IMR-90 (cell line): ENCODE data around the gene ITGAL. TPM values are rescaled to one million over a fixed set of nuclear protein-coding genes. Genes with fewer than 3 reads are reported as not detected.

Experiments
- ATAC-seq: fragments of 200-7000 bp; cut with Tn5 transposase; 2 replicates; pipeline ENCODE4 v1.9.1; 2020; ENCODE audit warnings: low read depth, mild to moderate bottlenecking, moderate library complexity
- BruUV-seq: library from RNA; stranded (reverse); fragments of 400-500 nt; replicated peaks from 2 replicates; lab custom pipeline; 2021; lab: Mats Ljungman, UMichigan
- CTCF ChIA-PET: fragments of 300-600 bp; formaldehyde crosslinking; extraction: SDS; loops from one replicate; lab custom pipeline; 2021; ENCODE audit warnings: antibody characterized with exemption; lab: Yijun Ruan, JAX
- POLR2A ChIA-PET: fragments of 300-600 bp; sonication (Branson Sonifier 250); formaldehyde crosslinking; loops from one replicate; lab custom pipeline; 2022; ENCODE audit warnings: antibody characterized with exemption; ENCODE audit not compliant: unreplicated experiment; lab: Charles Lee
- DNase-seq: peaks from one replicate; pipeline ENCODE4 v3.0.0; 2013
- H2AFZ ChIP-seq: replicated peaks from 2 replicates; pipeline ENCODE3; 2013; ENCODE audit warnings: low read length, mild to moderate bottlenecking; ENCODE audit not compliant: poor library complexity
- H2AK5ac ChIP-seq: 2 replicates; pipeline ENCODE4 v1.6.1; 2013; ENCODE audit warnings: low read depth, low read length, inconsistent platforms
- H2AK9ac ChIP-seq: replicated peaks from 2 replicates; pipeline ENCODE3; 2013; ENCODE audit warnings: mild to moderate bottlenecking, low read depth, low read length, moderate library complexity; ENCODE audit not compliant: poor library complexity
- H2BK120ac ChIP-seq: 2 replicates; pipeline ENCODE4 v1.6.1; 2013; ENCODE audit warnings: low read depth, low read length, inconsistent platforms
- H2BK15ac ChIP-seq: 3 replicates; pipeline ENCODE4 v1.6.1; 2013; ENCODE audit warnings: low read depth, low read length, inconsistent platforms
- H2BK20ac ChIP-seq: 2 replicates; pipeline ENCODE4 v1.6.1; 2013; ENCODE audit warnings: low read depth, mild to moderate bottlenecking, inconsistent platforms, low read length, moderate library complexity
- H2BK5ac ChIP-seq: 2 replicates; pipeline ENCODE4 v1.6.1; 2013; ENCODE audit warnings: mild to moderate bottlenecking, low read depth, low read length, inconsistent platforms; ENCODE audit not compliant: poor library complexity, severe bottlenecking
- H3K14ac ChIP-seq: replicated peaks from 2 replicates; pipeline ENCODE4 v1.6.1; 2013; ENCODE audit warnings: low read depth, low read length, inconsistent platforms
- H3K18ac ChIP-seq: 2 replicates; pipeline ENCODE4 v1.6.1; 2013; ENCODE audit warnings: low read depth, low read length, control low read depth
- H3K23ac ChIP-seq: 2 replicates; pipeline ENCODE4 v1.6.1; 2013; ENCODE audit warnings: low read depth, low read length, inconsistent platforms
- H3K27ac ChIP-seq: 2 replicates; pipeline ENCODE4 v1.5.1; 2013; ENCODE audit warnings: mild to moderate bottlenecking, control low read depth, low read length; ENCODE audit not compliant: insufficient read depth
- H3K27me3 ChIP-seq: 2 replicates; pipeline ENCODE4 v1.6.1; 2013; ENCODE audit warnings: low read length; ENCODE audit not compliant: control insufficient read depth, insufficient read depth
- H3K36me3 ChIP-seq: 2 replicates; pipeline ENCODE4 v1.6.1; 2013; ENCODE audit warnings: low read length, mixed read lengths; ENCODE audit not compliant: control insufficient read depth, insufficient read depth
- H3K4ac ChIP-seq: 2 replicates; pipeline ENCODE4 v1.6.1; 2013; ENCODE audit warnings: low read depth, low read length, inconsistent platforms
- H3K4me1 ChIP-seq: 2 replicates; pipeline ENCODE4 v1.6.1; 2013; ENCODE audit warnings: low read length, mixed read lengths; ENCODE audit not compliant: control insufficient read depth, insufficient read depth
- H3K4me2 ChIP-seq: 2 replicates; pipeline ENCODE4 v1.6.1; 2013; ENCODE audit warnings: low read depth, mild to moderate bottlenecking, control low read depth, low read length, moderate library complexity
- H3K4me3 ChIP-seq: 2 replicates; pipeline ENCODE4 v1.5.1; 2013; ENCODE audit warnings: low read depth, mild to moderate bottlenecking, control low read depth, low read length, moderate library complexity; ENCODE audit not compliant: insufficient read depth
- H3K56ac ChIP-seq: 2 replicates; pipeline ENCODE4 v1.6.1; 2013; ENCODE audit warnings: low read length, inconsistent platforms; ENCODE audit not compliant: insufficient read depth; ENCODE audit errors: extremely low read depth
- H3K79me1 ChIP-seq, 2 experiments: 2 replicates each; pipeline ENCODE4 v1.6.1; 2013; ENCODE audit warnings: low read length in 2 of 2, inconsistent platforms in 1 of 2, low read depth in 1 of 2
- H3K9ac ChIP-seq: 2 replicates; pipeline ENCODE4 v1.6.1; 2013; ENCODE audit warnings: low read depth, low read length, control low read depth
- H3K9me1 ChIP-seq: 2 replicates; pipeline ENCODE4 v1.6.1; 2013; ENCODE audit warnings: low read length, inconsistent platforms; ENCODE audit not compliant: insufficient read depth
- H3K9me3 ChIP-seq: 2 replicates; pipeline ENCODE4 v1.6.1; 2013; ENCODE audit warnings: low read length; ENCODE audit not compliant: control insufficient read depth, insufficient read depth
- H4K20me1 ChIP-seq: 2 replicates; pipeline ENCODE4 v1.6.1; 2013; ENCODE audit warnings: low read length, inconsistent platforms; ENCODE audit not compliant: insufficient read depth
- H4K5ac ChIP-seq: 2 replicates; pipeline ENCODE4 v1.6.1; 2013; ENCODE audit warnings: mild to moderate bottlenecking, low read depth, low read length, control low read depth
- H4K8ac ChIP-seq, 2 experiments: 2 replicates each; pipeline ENCODE4 v1.6.1; 2013; ENCODE audit warnings: low read depth in 2 of 2, low read length in 2 of 2, control low read depth in 1 of 2, inconsistent platforms in 1 of 2
- H4K91ac ChIP-seq: 2 replicates; pipeline ENCODE4 v1.6.1; 2013; ENCODE audit warnings: low read depth, low read length, inconsistent platforms; ENCODE audit not compliant: insufficient read depth
- RCOR1 ChIP-seq: IDR thresholded peaks from 2 replicates; pipeline ENCODE4 v1.6.1; 2012; ENCODE audit warnings: mild to moderate bottlenecking, low read length, improper control_type of control experiment; ENCODE audit not compliant: insufficient replicate concordance
- SMC3 ChIP-seq: fragments of 150-350 bp; IDR thresholded peaks from 2 replicates; pipeline ENCODE4 v1.6.1; 2016; ENCODE audit warnings: low read depth, mild to moderate bottlenecking, antibody characterized with exemption, low read length, moderate library complexity
- WGBS, 2 experiments: methylation state at CpG; one replicate each; pipeline versions ENCODE4 v1.1.5 to v1.1.7; 2013; ENCODE audit warnings: missing lambda C conversion rate in 2 of 2; ENCODE audit not compliant: insufficient read length in 1 of 2; ENCODE audit errors: extremely low coverage in 2 of 2; 5-methylcytosine and 5-hydroxymethylcytosine counted together
- dilution Hi-C: fragments of 300-500 bp; cut with HindIII; formaldehyde crosslinking; loops from one replicate; pipeline ENCODE4 v1.14.3; 2018; ENCODE audit warnings: low sequenced_read_pairs; ENCODE audit not compliant: unreplicated experiment
- in situ Hi-C: fragments of 300-500 bp; cut with MboI; formaldehyde crosslinking; loops from 3 replicates; pipeline ENCODE4 v1.14.3; 2019; ENCODE audit warnings: low sequenced_read_pairs, inconsistent platforms, mixed read lengths
- intact Hi-C: fragments of 100-400 bp; cut with micrococcal nuclease; formaldehyde crosslinking; loops from 2 replicates; pipeline ENCODE4 v1.10.0; 2022
- polyA plus RNA-seq, 3 experiments: library from polyadenylated mRNA; depleted of rRNA; stranded (reverse); fragments of >200 nt; gene quantifications; 2 replicates each; pipeline ENCODE4 v1.2.3, GENCODE V29; 2012; ENCODE audit warnings: low replicate concordance in 1 of 3
- total RNA-seq: library from RNA; depleted of rRNA; stranded (reverse); fragments of >200 nt; gene quantifications from 2 replicates; pipeline ENCODE4 v1.2.3, GENCODE V29; 2012
- TF ChIP-seq, protein P1 (sequence below): conservative IDR thresholded peaks from 2 replicates; pipeline ENCODE4 v1.5.1; 2012; ENCODE audit warnings: mild to moderate bottlenecking, low read depth, low read length, improper control_type of control experiment

Gene ITGAL
- total and polyA plus RNA-seq, 2 of the 4 experiments (the other 2 are of a cell fraction), result not detected

- BruUV-seq, result no TSS peak
- DNase-seq (no peak), ATAC-seq (no peak)
- H4K8ac ChIP-seq, result no peak overlapping the region
- no peak overlapping the region for H2AFZ ChIP-seq
- no peak overlapping the region for H2AK9ac ChIP-seq
- dilution Hi-C loops (no loop called here), in situ Hi-C loops (loop anchor here (5.0 kb wide), 2 partner anchors 150 to 185 kb away; no protein-coding TSS in a partner anchor), intact Hi-C loops (loop anchor here (2.0 kb wide), 1 partner anchor 79 kb away; the partner anchor contains the start of gene ZNF768)
- no peak overlapping the region for H3K23ac ChIP-seq
- H3K79me1 ChIP-seq, result peaks cover 13 to 22% of the 10 kb centered on the region in 2 experiments
- no peak overlapping the region for H3K27ac ChIP-seq
- H3K9me3 ChIP-seq, result 0 out of 2 replicates have a peak, but pooled peaks cover 5% of the 10 kb centered on the region
- no peak overlapping the region for H4K91ac ChIP-seq
- no peaks in the 10 kb centered on the region; the same call in 1 of the 2 replicates for H3K27me3 ChIP-seq
- CTCF ChIA-PET, result no interaction called here
- H3K4me1 ChIP-seq, result peaks cover 5% of the 10 kb centered on the region
- H2AK5ac ChIP-seq, result no peak overlapping the region
- no peak overlapping the region for H2BK120ac ChIP-seq
- no peak overlapping the region for H3K9ac ChIP-seq
- no peak overlapping the region for H2BK20ac ChIP-seq
- H3K4me3 ChIP-seq, result no peak overlapping the region
- no peak overlapping the region for H3K56ac ChIP-seq
- H3K4ac ChIP-seq, result no peak overlapping the region
- no peak overlapping the region for H3K18ac ChIP-seq
- no peak overlapping the region for H2BK15ac ChIP-seq
- 0 out of 2 replicates have a peak, but pooled peaks cover 4% of the 10 kb centered on the region for H4K20me1 ChIP-seq
- no peak for TF ChIP-seq SMC3
- TF ChIP-seq, protein P1, sequence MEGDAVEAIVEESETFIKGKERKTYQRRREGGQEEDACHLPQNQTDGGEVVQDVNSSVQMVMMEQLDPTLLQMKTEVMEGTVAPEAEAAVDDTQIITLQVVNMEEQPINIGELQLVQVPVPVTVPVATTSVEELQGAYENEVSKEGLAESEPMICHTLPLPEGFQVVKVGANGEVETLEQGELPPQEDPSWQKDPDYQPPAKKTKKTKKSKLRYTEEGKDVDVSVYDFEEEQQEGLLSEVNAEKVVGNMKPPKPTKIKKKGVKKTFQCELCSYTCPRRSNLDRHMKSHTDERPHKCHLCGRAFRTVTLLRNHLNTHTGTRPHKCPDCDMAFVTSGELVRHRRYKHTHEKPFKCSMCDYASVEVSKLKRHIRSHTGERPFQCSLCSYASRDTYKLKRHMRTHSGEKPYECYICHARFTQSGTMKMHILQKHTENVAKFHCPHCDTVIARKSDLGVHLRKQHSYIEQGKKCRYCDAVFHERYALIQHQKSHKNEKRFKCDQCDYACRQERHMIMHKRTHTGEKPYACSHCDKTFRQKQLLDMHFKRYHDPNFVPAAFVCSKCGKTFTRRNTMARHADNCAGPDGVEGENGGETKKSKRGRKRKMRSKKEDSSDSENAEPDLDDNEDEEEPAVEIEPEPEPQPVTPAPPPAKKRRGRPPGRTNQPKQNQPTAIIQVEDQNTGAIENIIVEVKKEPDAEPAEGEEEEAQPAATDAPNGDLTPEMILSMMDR, result no peak
- TF ChIP-seq RCOR1, result no peak
- H4K5ac ChIP-seq, result no peak overlapping the region
- no peak overlapping the region for H2BK5ac ChIP-seq
- H3K4me2 ChIP-seq, result no peak overlapping the region
- WGBS, 2 experiments, result no CpG with 5 or more reads among the region's 12 CpGs
- POLR2A ChIA-PET, result no interaction called here
- H3K36me3 ChIP-seq, result peaks cover 9% of the 10 kb centered on the region
- H3K9me1 ChIP-seq, result peaks cover 7% of the 10 kb centered on the region
- H3K14ac ChIP-seq, result no peak overlapping the region
Observed at GRCh38 chr16:30447512-30448226, 24.9 kb upstream of the ITGAL start.
